K562 (cell line): ENCODE results near the gene CENPP. TPM values are rescaled to one million over a fixed set of nuclear protein-coding genes. Genes with fewer than 3 reads are reported as not detected.

Experiments
- ATAC-seq: fragments of 200-7000 bp; cut with Tn5 transposase; 3 replicates; pipeline ENCODE4 v1.9.1; 2020; ENCODE audit warnings: moderate library complexity
- BruUV-seq: library from RNA; stranded (reverse); fragments of 400-500 nt; replicated peaks from 2 replicates; lab custom pipeline; 2021; lab: Mats Ljungman, UMichigan
- CTCF ChIA-PET: fragments of 300-600 bp; formaldehyde crosslinking; extraction: SDS; loops from one replicate; lab custom pipeline; 2021; ENCODE audit warnings: low intra/inter-chr PET ratio; lab: Yijun Ruan, JAX
- POLR2A ChIA-PET: fragments of 300-600, 350-650 bp; sonication (Branson Sonifier 250); formaldehyde crosslinking; extraction: SDS; loops from one replicate; lab custom pipeline; 2021; ENCODE audit warnings: antibody characterized with exemption, inconsistent platforms; lab: Yijun Ruan, JAX
- DNase-seq, 4 experiments: peaks; one replicate each; pipeline versions ENCODE4 v3.0.0 to v3.0.0-alpha.2; 2011 to 2018; ENCODE audit warnings: low spot score in 3 of 4, mixed read lengths in 3 of 4; ENCODE audit errors: extremely low read depth in 1 of 4
- FAIRE-seq: peaks from 2 replicates; lab custom pipeline; 2011; peaks lifted over from hg19 to GRCh38; lab: Jason Lieb, UNC
- H2AFZ ChIP-seq: 2 replicates; pipeline ENCODE4 v1.6.0; 2011; ENCODE audit warnings: low read depth, low read length, control low read depth, inconsistent platforms
- H3K27ac ChIP-seq: fragments of 200-600 bp; 3 replicates; pipeline ENCODE4 v1.8.0; 2011; ENCODE audit warnings: low read depth, mild to moderate bottlenecking, control low read depth, inconsistent platforms, low read length, moderate library complexity, mixed read lengths; ENCODE audit errors: extremely low read depth
- H3K27me3 ChIP-seq, 2 experiments: fragments of 300-600 bp in 1 of 2; 2 replicates in 1 of 2; 3 replicates in 1 of 2; pipeline versions ENCODE4 v1.6.0 to v1.8.0; 2011; ENCODE audit warnings: inconsistent platforms in 2 of 2, low read length in 2 of 2, mild to moderate bottlenecking in 1 of 2, mixed read lengths in 1 of 2, moderate library complexity in 1 of 2; ENCODE audit not compliant: control insufficient read depth in 2 of 2, insufficient read depth in 2 of 2
- H3K36me3 ChIP-seq: fragments of 300-600 bp; 3 replicates; pipeline ENCODE4 v1.8.0; 2011; ENCODE audit warnings: mild to moderate bottlenecking, low read length, inconsistent platforms; ENCODE audit not compliant: control insufficient read depth, insufficient read depth
- H3K4me1 ChIP-seq, 2 experiments: fragments of 200-600 bp in 1 of 2; replicated peaks in 1 of 2; 2 replicates in 1 of 2; 3 replicates in 1 of 2; pipeline versions ENCODE4 v1.5.1 to v1.8.0; 2011; ENCODE audit warnings: inconsistent platforms in 2 of 2, low read length in 2 of 2, mild to moderate bottlenecking in 1 of 2, mixed read lengths in 1 of 2, moderate library complexity in 1 of 2; ENCODE audit not compliant: control insufficient read depth in 2 of 2, insufficient read depth in 2 of 2
- H3K4me2 ChIP-seq: 2 replicates; pipeline ENCODE4 v1.6.1; 2011; ENCODE audit warnings: low read length, control low read depth, inconsistent platforms, mixed read lengths; ENCODE audit not compliant: insufficient read depth
- H3K4me3 ChIP-seq: fragments of 200-600 bp; sonication (generic), shearing (Covaris generic); 2 replicates; pipeline ENCODE4 v1.5.1; 2016; ENCODE audit warnings: control low read depth, inconsistent platforms
- H3K79me2 ChIP-seq: fragments of 200-600 bp; 3 replicates; pipeline ENCODE4 v1.8.0; 2011; ENCODE audit warnings: low read length, inconsistent platforms; ENCODE audit not compliant: control insufficient read depth, insufficient read depth
- H3K9ac ChIP-seq, 2 experiments: 2 replicates each; pipeline versions ENCODE4 v1.6.0 to v1.6.1; 2011; ENCODE audit warnings: low read depth in 2 of 2, low read length in 2 of 2, control low read depth in 1 of 2, inconsistent platforms in 1 of 2, mild to moderate bottlenecking in 1 of 2, mixed read lengths in 1 of 2; ENCODE audit not compliant: insufficient read depth in 1 of 2
- H3K9me1 ChIP-seq: one replicate; pipeline ENCODE4 v1.6.0; 2011; ENCODE audit warnings: inconsistent platforms, mild to moderate bottlenecking, low read length, moderate library complexity; ENCODE audit not compliant: control insufficient read depth, insufficient read depth
- H3K9me3 ChIP-seq: replicated peaks from 2 replicates; pipeline ENCODE4 v1.5.1; 2011; ENCODE audit warnings: low read depth, low read length, inconsistent platforms; ENCODE audit not compliant: control insufficient read depth, insufficient read depth
- H4K20me1 ChIP-seq: replicated peaks from 2 replicates; pipeline ENCODE4 v1.6.1; 2011; ENCODE audit warnings: low read length, inconsistent platforms, mixed read lengths; ENCODE audit not compliant: control insufficient read depth, insufficient read depth
- ADNP ChIP-seq: fragments of 200-800 bp; sonication (Bioruptor generic); IDR thresholded peaks from 2 replicates; pipeline ENCODE4 v1.6.1; 2016; ENCODE audit warnings: missing genetic modification characterization, missing compliant biosample characterization
- BHLHE40 ChIP-seq: IDR thresholded peaks from 2 replicates; pipeline ENCODE4 v1.6.1; 2011; ENCODE audit warnings: low read length, improper control_type of control experiment
- POLR2AphosphoS2 ChIP-seq: IDR thresholded peaks from 2 replicates; pipeline ENCODE4 v1.6.1; 2012; ENCODE audit warnings: low read length, improper control_type of control experiment
- ZNF143 ChIP-seq: sonication (generic); formaldehyde crosslinking; IDR thresholded peaks from 2 replicates; pipeline ENCODE4 v1.9.0; 2022; ENCODE audit warnings: mild to moderate bottlenecking, missing genetic modification reagents
- WGBS: fragments of 100-300 bp; shearing (Covaris generic); methylation state at CpG from one replicate; pipeline ENCODE4 v1.1.6; 2016; ENCODE audit warnings: low coverage, mixed read lengths; ENCODE audit not compliant: insufficient coverage; ENCODE audit errors: missing lambda C conversion rate; 5-methylcytosine and 5-hydroxymethylcytosine counted together
- in situ Hi-C: fragments of 300-500 bp; cut with MboI; formaldehyde crosslinking; loops from 4 replicates; pipeline ENCODE4 v1.15.0; 2018; ENCODE audit warnings: inconsistent platforms, mixed read lengths
- intact Hi-C: fragments of 100-400 bp; cut with micrococcal nuclease; formaldehyde crosslinking; loops from 2 replicates; pipeline ENCODE4 v1.14.2; 2022
- polyA plus RNA-seq, 8 experiments: library from polyadenylated mRNA; depleted of rRNA in 4 of 8; stranded (reverse) in 5 of 8; unstranded in 3 of 8; fragments of >200 nt; fragmentation: Nextera tagmentation in 2 of 8; fragmentation: Illumina TruSeq in 1 of 8; extraction: Ambion mirVana in 2 of 8; extraction: Trizol in 1 of 8; gene quantifications; 2 replicates each; pipeline versions ENCODE4 v1.2.1 to v1.2.3, GENCODE V29; 2011 to 2014; ENCODE audit warnings: inconsistent platforms in 1 of 8, missing spikeins in 1 of 8
- total RNA-seq, 7 experiments: library from RNA; depleted of rRNA in 6 of 7; stranded (reverse); fragments of >200 nt in 6 of 7; fragmentation: Illumina TruSeq in 2 of 7; extraction: Trizol in 2 of 7; gene quantifications; 2 replicates each; pipeline versions ENCODE4 v1.2.1 to v1.2.3, GENCODE V29; 2011 to 2021; ENCODE audit warnings: low replicate concordance in 1 of 7

Gene CENPP
- total and polyA plus RNA-seq, 9 of the 15 experiments (the other 6 are each of a cell fraction or from before 2014, with no cell fraction given): 8.0 to 28.5 (median 17.9) TPM

- Histone ChIP-seq H3K4me2 (no peak overlapping the region), H3K27me3 (no peaks in the 10 kb centered on the region), H3K9me3 (no peaks in the 10 kb centered on the region), H3K27ac (no peak overlapping the region), H3K9me1 (no peaks in the 10 kb centered on the region), H3K9ac (no peak overlapping the region), H3K36me3 (no peaks in the 10 kb centered on the region), H3K79me2 (no peaks in the 10 kb centered on the region), H4K20me1 (no peaks in the 10 kb centered on the region), H3K4me1 (peaks cover 11 to 17% of the 10 kb centered on the region in 2 experiments; a peak in 3 of 5 replicates)
- POLR2A ChIA-PET: no interaction called here
- in situ Hi-C loops: no loop called here
- WGBS: 63% methylated on average over 4 of the region's 5 CpGs
- DNase-seq (no peak), FAIRE-seq (no peak)
- CTCF ChIA-PET: interaction anchor here (0.6 kb wide), 1 partner anchor 423 kb away, joined by 3 read pairs; no protein-coding TSS in a partner anchor
- TF ChIP-seq ADNP (tag) (no peak), ZNF143 (CRISPR knock-in tag) (no peak), BHLHE40 (no peak), POLR2AphosphoS2 (no peak)
- TF ChIP-seq, all 486 proteins: peak for 0
- BruUV-seq: no TSS peak
- intact Hi-C loops: no loop called here
- Histone ChIP-seq H2AFZ (no peak overlapping the region), H3K4me3 (no peak overlapping the region)
- ATAC-seq: no peak
These were observed 235.9 kb downstream of the CENPP start for GRCh38 chr9:92561374-92562330.
